Measurements from ENCODE around the gene WNK1.

WNK1 gene

DNA sequence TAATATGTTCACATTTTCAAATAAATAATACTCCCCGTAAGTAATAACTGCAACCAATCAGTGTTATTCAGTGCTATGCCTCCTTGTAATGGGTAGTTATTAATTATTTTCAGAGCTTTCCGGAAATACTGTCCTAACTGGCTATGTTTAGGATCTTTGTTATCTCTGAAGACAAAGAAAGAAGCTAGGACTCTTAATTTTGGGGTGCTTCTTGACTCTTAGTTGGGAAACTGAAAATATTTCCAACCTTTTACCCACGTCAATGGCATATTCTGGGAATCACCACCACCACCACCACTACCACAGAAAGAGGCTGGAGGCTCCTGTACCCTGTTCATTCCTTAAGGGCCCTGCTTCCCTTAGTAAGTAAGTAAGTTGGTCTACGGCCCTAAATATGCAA is 158.0 kb downstream of the WNK1 start:
- Histone ChIP-seq H3K14ac (ENCODE audit: low read length) (no peak overlapping the region), H3K4me2 (ENCODE audit: insufficient read depth, low read length, poor library complexity, severe bottlenecking) (no peak overlapping the region), H2BK15ac (ENCODE audit: low read length) (no peak overlapping the region), H3K23ac (ENCODE audit: low read depth, low read length, poor library complexity) (no peak overlapping the region), H3K9me3 (replicated peaks in 1 of 2; ENCODE audit: control insufficient read depth in 2 of 2, insufficient read depth in 1 of 2, low read depth in 1 of 2, low read length in 2 of 2) (no peaks in the 10 kb centered on the region), H3K27me3 (ENCODE audit: control insufficient read depth in 3 of 3, insufficient read depth in 3 of 3, low read depth in 1 of 3, low read length in 3 of 3) (no peaks in the 10 kb centered on the region), H3K27ac (replicated peaks; ENCODE audit: low read length) (no peak overlapping the region), H3K9ac (ENCODE audit: low read depth, low read length, poor library complexity) (no peak overlapping the region), H3K4ac (ENCODE audit: low read length) (no peak overlapping the region), H3K4me3 (ENCODE audit: low read length in 2 of 2) (no peak overlapping the region), H2BK12ac (ENCODE audit: low read length) (no peak overlapping the region), H3K36me3 (replicated peaks in 1 of 2; ENCODE audit: control insufficient read depth in 2 of 2, insufficient read depth in 2 of 2, low read length in 2 of 2) (peaks cover 42 to 98% of the 10 kb centered on the region in 2 donors), H3K79me1 (ENCODE audit: low read depth, low read length) (no peaks in the 10 kb centered on the region), H3K4me1 (ENCODE audit: control insufficient read depth in 2 of 2, insufficient read depth in 1 of 2, low read depth in 1 of 2, low read length in 2 of 2) (peaks cover 0 to 7% of the 10 kb centered on the region in 2 donors), H2AK5ac (ENCODE audit: low read depth, low read length) (no peak overlapping the region), H2AFZ (ENCODE audit: low read length) (no peak overlapping the region), H3K18ac (ENCODE audit: low read length) (no peak overlapping the region), H2BK120ac (ENCODE audit: low read depth, low read length) (no peak overlapping the region), H4K91ac (ENCODE audit: low read depth, low read length, poor library complexity) (no peak overlapping the region), H4K8ac (ENCODE audit: low read depth, low read length) (no peak overlapping the region), H2BK5ac (ENCODE audit: low read length) (no peak overlapping the region)
- DNase-seq (ENCODE audit: low spot score): no peak
- WGBS, 2 donors (ENCODE audit: extremely low coverage in 2 of 2, insufficient read length in 2 of 2, insufficient replicate concordance in 1 of 2): no CpG with 5 or more reads among the region's 4 CpGs

DNA sequence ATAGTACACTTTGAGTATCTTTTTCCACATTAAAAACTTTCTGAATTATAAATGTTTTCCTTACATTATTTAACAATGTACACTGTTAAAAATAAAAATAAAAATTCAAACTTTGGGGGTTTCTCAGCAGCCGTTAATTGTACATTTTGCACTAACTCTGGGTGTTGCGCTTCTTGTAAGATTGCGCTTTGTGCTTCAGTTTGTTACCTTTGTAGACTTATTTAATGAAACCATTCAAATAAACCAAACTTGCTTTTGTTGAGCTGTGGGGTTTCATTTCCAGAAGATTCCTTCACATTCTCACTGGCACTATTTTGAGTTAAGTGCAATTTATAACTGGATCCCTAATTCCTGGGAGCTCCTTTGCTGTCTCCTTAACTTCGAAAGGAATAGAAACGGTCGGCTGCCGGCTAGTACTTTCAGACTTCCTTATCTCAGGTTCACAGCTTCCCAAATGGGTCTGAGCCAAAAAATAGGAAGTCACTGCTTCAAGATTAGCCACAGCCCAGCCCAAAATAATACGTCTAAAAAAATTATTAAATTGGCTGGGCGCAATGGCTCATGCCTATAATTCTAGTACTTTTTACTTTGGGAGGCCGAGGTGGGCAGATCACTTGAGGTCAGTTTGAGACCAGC is 158.9 kb downstream of the WNK1 start:
- no peak overlapping the region for H3K18ac ChIP-seq (ENCODE audit: low read length)
- H2BK12ac ChIP-seq (ENCODE audit: low read length): no peak overlapping the region
- H3K4me3 ChIP-seq (ENCODE audit: low read length in 2 of 2): no peak overlapping the region
- H2BK120ac ChIP-seq (ENCODE audit: low read depth, low read length): no peak overlapping the region
- no peaks in the 10 kb centered on the region for H3K79me1 ChIP-seq (ENCODE audit: low read depth, low read length)
- H3K27ac ChIP-seq (replicated peaks; ENCODE audit: low read length): no peak overlapping the region
- no peak overlapping the region for H3K4ac ChIP-seq (ENCODE audit: low read length)
- no peak overlapping the region for H2AFZ ChIP-seq (ENCODE audit: low read length)
- H3K9me3 ChIP-seq (replicated peaks in 1 of 2; ENCODE audit: control insufficient read depth in 2 of 2, insufficient read depth in 1 of 2, low read depth in 1 of 2, low read length in 2 of 2): no peaks in the 10 kb centered on the region
- H3K9ac ChIP-seq (ENCODE audit: low read depth, low read length, poor library complexity): no peak overlapping the region
- no peak overlapping the region for H3K4me2 ChIP-seq (ENCODE audit: insufficient read depth, low read length, poor library complexity, severe bottlenecking)
- H3K27me3 ChIP-seq (ENCODE audit: control insufficient read depth in 3 of 3, insufficient read depth in 3 of 3, low read depth in 1 of 3, low read length in 3 of 3): no peaks in the 10 kb centered on the region
- peaks cover 37 to 98% of the 10 kb centered on the region in 2 donors for H3K36me3 ChIP-seq (replicated peaks in 1 of 2; ENCODE audit: control insufficient read depth in 2 of 2, insufficient read depth in 2 of 2, low read length in 2 of 2)
- no peak overlapping the region for H2AK5ac ChIP-seq (ENCODE audit: low read depth, low read length)
- DNase-seq (ENCODE audit: low spot score): no peak
- H3K4me1 ChIP-seq (ENCODE audit: control insufficient read depth in 2 of 2, insufficient read depth in 1 of 2, low read depth in 1 of 2, low read length in 2 of 2): peaks cover 0 to 5% of the 10 kb centered on the region in 2 donors
- no CpG with 5 or more reads among the region's 10 CpGs for WGBS, 2 donors (ENCODE audit: extremely low coverage in 2 of 2, insufficient read length in 2 of 2, insufficient replicate concordance in 1 of 2)
- no peak overlapping the region for H2BK15ac ChIP-seq (ENCODE audit: low read length)
- no peak overlapping the region for H3K23ac ChIP-seq (ENCODE audit: low read depth, low read length, poor library complexity)
- no peak overlapping the region for H4K91ac ChIP-seq (ENCODE audit: low read depth, low read length, poor library complexity)
- no peak overlapping the region for H3K14ac ChIP-seq (ENCODE audit: low read length)
- no peak overlapping the region for H4K8ac ChIP-seq (ENCODE audit: low read depth, low read length)
- no peak overlapping the region for H2BK5ac ChIP-seq (ENCODE audit: low read length)

DNA sequence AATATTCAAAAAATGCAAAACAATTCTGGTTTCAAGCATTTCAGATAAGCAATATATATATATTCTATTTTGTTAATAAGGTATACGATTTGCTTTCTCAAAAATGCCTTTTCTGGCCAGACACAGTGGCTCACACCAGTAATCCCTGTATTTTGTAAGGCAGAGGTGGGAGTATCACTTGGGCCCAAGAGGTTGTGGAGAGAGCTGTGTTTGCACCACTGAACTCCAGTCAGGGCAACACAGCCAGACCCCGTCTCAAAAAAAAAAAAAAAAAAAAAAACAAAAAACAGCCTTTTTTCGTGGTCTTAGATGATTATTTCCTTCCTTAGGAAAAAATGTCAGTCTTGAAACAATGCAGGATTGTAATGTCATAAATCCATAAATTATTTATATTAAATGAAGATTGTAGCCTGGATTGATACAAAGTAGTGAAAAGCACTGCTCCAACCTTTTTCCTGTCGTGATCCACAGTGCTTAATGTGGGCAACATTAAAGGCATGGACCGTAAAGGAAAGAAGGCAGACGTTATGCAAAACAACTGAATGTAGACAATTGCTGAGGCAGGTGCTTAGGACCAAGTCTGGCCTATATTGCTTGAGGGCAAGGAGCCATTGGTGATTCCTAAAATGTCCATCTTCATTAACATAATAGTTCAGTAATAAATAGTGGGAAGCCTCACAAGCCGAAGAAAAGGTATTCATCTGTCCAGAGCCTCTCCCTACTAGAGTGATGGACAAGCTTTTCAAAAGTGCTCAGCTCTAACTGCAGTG is 160.3 kb downstream of the WNK1 start:
- Histone ChIP-seq H3K4me1 (ENCODE audit: control insufficient read depth in 2 of 2, insufficient read depth in 1 of 2, low read depth in 1 of 2, low read length in 2 of 2) (peaks cover 0 to 3% of the 10 kb centered on the region in 2 donors), H3K79me1 (ENCODE audit: low read depth, low read length) (peaks cover 1% of the 10 kb centered on the region), H2BK5ac (ENCODE audit: low read length) (no peak overlapping the region), H3K14ac (ENCODE audit: low read length) (no peak overlapping the region), H3K23ac (ENCODE audit: low read depth, low read length, poor library complexity) (no peak overlapping the region), H2BK15ac (ENCODE audit: low read length) (no peak overlapping the region), H3K27me3 (ENCODE audit: control insufficient read depth in 3 of 3, insufficient read depth in 3 of 3, low read depth in 1 of 3, low read length in 3 of 3) (no peaks in the 10 kb centered on the region), H2BK120ac (ENCODE audit: low read depth, low read length) (no peak overlapping the region), H3K4me3 (ENCODE audit: low read length in 2 of 2) (no peak overlapping the region), H2AK5ac (ENCODE audit: low read depth, low read length) (no peak overlapping the region), H3K4me2 (ENCODE audit: insufficient read depth, low read length, poor library complexity, severe bottlenecking) (no peak overlapping the region), H2AFZ (ENCODE audit: low read length) (no peak overlapping the region), H3K18ac (ENCODE audit: low read length) (no peak overlapping the region), H4K8ac (ENCODE audit: low read depth, low read length) (no peak overlapping the region), H4K91ac (ENCODE audit: low read depth, low read length, poor library complexity) (no peak overlapping the region), H2BK12ac (ENCODE audit: low read length) (no peak overlapping the region), H3K4ac (ENCODE audit: low read length) (no peak overlapping the region), H3K27ac (replicated peaks; ENCODE audit: low read length) (no peak overlapping the region), H3K9ac (ENCODE audit: low read depth, low read length, poor library complexity) (no peak overlapping the region), H3K36me3 (replicated peaks in 1 of 2; ENCODE audit: control insufficient read depth in 2 of 2, insufficient read depth in 2 of 2, low read length in 2 of 2) (peaks cover 44 to 99% of the 10 kb centered on the region in 2 donors), H3K9me3 (replicated peaks in 1 of 2; ENCODE audit: control insufficient read depth in 2 of 2, insufficient read depth in 1 of 2, low read depth in 1 of 2, low read length in 2 of 2) (peaks cover 0 to 2% of the 10 kb centered on the region in 2 donors)
- no CpG with 5 or more reads among the region's 7 CpGs for WGBS, 2 donors (ENCODE audit: extremely low coverage in 2 of 2, insufficient read length in 2 of 2, insufficient replicate concordance in 1 of 2)
- no peak for DNase-seq (ENCODE audit: low spot score)

DNA sequence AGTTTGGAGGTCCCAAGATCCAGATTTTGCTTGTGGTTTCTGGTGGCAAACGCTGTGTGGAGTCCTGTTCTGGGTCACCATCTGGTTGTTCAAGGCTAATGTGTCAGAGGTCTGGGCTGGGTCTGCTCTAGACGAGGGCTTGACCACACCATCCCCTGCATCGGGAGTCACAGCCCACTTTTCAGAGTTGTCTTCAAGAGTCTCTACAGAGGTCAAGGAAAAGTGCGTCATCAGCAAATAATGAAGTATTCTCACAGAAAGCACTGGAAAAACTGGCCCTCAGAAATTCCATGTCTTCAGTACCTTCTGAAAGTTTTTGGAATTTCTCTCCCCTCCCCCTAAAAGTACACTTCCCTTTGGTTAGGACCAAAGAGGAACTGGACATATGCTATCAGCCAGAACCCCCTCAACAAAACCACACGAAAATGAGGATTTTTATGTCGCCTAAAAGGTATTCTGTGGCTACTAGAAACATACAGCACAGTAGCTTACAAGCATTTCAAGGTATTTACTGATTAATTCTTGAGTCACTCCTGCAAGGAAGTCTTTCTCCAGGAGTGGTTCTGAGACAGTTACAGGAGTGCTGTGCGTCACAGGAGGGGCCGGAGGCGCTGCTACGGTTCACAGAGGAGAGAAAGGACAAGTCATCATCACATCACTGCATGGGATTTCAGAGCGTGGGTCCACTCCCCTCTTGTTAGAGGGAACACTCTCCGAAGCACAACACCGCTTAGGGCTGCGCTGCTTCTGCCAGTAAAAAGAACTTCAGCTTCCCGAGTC is 161.7 kb downstream of the WNK1 start:
- Histone ChIP-seq H3K14ac (ENCODE audit: low read length) (no peak overlapping the region), H3K4ac (ENCODE audit: low read length) (no peak overlapping the region), H3K9ac (ENCODE audit: low read depth, low read length, poor library complexity) (no peak overlapping the region), H2BK5ac (ENCODE audit: low read length) (no peak overlapping the region), H3K27me3 (ENCODE audit: control insufficient read depth in 3 of 3, insufficient read depth in 3 of 3, low read depth in 1 of 3, low read length in 3 of 3) (no peaks in the 10 kb centered on the region), H3K27ac (replicated peaks; ENCODE audit: low read length) (no peak overlapping the region), H3K23ac (ENCODE audit: low read depth, low read length, poor library complexity) (no peak overlapping the region), H3K4me3 (ENCODE audit: low read length in 2 of 2) (no peak overlapping the region), H2AK5ac (ENCODE audit: low read depth, low read length) (no peak overlapping the region), H4K8ac (ENCODE audit: low read depth, low read length) (no peak overlapping the region), H3K18ac (ENCODE audit: low read length) (no peak overlapping the region), H2AFZ (ENCODE audit: low read length) (no peak overlapping the region), H2BK12ac (ENCODE audit: low read length) (no peak overlapping the region), H3K4me1 (ENCODE audit: control insufficient read depth in 2 of 2, insufficient read depth in 1 of 2, low read depth in 1 of 2, low read length in 2 of 2) (no peaks in the 10 kb centered on the region), H3K36me3 (replicated peaks in 1 of 2; ENCODE audit: control insufficient read depth in 2 of 2, insufficient read depth in 2 of 2, low read length in 2 of 2) (peaks cover 43 to 99% of the 10 kb centered on the region in 2 donors), H2BK120ac (ENCODE audit: low read depth, low read length) (no peak overlapping the region), H3K4me2 (ENCODE audit: insufficient read depth, low read length, poor library complexity, severe bottlenecking) (no peak overlapping the region), H4K91ac (ENCODE audit: low read depth, low read length, poor library complexity) (no peak overlapping the region), H2BK15ac (ENCODE audit: low read length) (no peak overlapping the region), H3K79me1 (ENCODE audit: low read depth, low read length) (peaks cover 1% of the 10 kb centered on the region), H3K9me3 (replicated peaks in 1 of 2; ENCODE audit: control insufficient read depth in 2 of 2, insufficient read depth in 1 of 2, low read depth in 1 of 2, low read length in 2 of 2) (peaks cover 0 to 2% of the 10 kb centered on the region in 2 donors)
- WGBS, 2 donors (ENCODE audit: extremely low coverage in 2 of 2, insufficient read length in 2 of 2, insufficient replicate concordance in 1 of 2): no CpG with 5 or more reads among the region's 15 CpGs
- DNase-seq (ENCODE audit: low spot score): no peak
